ENCODE data around the gene FIBP.

DNA sequence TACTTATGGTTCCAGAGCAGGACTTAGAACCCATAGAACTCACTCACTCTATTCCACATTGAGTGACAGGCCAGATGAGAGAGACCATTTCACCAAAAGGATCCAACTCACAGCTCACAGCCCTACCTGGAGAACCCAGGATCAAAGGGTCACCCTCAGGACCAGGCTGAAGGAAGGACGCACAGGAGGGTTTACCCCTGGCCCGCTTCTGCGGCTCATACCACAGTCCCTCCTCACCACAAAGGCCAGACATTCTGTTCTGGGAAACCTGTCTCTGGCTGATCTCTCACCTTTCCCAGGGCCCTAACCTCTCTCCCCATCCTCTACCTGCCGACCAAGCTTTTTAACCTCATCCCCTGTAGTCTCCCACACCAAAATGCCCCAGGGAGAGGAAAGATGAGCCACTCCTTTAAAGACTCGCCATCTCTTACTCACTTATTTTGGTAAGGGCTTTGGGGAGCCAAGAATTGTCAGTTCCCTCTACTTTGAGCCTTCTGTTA is 7.3 kb upstream of the FIBP start:
- TF ChIP-seq, protein P1, sequence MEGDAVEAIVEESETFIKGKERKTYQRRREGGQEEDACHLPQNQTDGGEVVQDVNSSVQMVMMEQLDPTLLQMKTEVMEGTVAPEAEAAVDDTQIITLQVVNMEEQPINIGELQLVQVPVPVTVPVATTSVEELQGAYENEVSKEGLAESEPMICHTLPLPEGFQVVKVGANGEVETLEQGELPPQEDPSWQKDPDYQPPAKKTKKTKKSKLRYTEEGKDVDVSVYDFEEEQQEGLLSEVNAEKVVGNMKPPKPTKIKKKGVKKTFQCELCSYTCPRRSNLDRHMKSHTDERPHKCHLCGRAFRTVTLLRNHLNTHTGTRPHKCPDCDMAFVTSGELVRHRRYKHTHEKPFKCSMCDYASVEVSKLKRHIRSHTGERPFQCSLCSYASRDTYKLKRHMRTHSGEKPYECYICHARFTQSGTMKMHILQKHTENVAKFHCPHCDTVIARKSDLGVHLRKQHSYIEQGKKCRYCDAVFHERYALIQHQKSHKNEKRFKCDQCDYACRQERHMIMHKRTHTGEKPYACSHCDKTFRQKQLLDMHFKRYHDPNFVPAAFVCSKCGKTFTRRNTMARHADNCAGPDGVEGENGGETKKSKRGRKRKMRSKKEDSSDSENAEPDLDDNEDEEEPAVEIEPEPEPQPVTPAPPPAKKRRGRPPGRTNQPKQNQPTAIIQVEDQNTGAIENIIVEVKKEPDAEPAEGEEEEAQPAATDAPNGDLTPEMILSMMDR (IDR thresholded peaks at IDR 0.05; ENCODE audit: low read depth, low read length) = no peak
- TF ChIP-seq MYC (IDR thresholded peaks at IDR 0.05; ENCODE audit: low read depth, low read length) = no peak
- TF ChIP-seq POLR2A (IDR thresholded peaks at IDR 0.05; ENCODE audit: extremely low read depth, insufficient read length) = no peak
